ENCODE results near the gene LAGE3. TPM values are rescaled to one million over a fixed set of nuclear protein-coding genes. Genes with fewer than 3 reads are reported as not detected.
A peak's percentile ranks its signal among the peaks of the same experiment; 100 is the strongest.

The LAGE3 gene
- total RNA-seq, 1 donor from 2014 or later = 20.0 TPM

DNA sequence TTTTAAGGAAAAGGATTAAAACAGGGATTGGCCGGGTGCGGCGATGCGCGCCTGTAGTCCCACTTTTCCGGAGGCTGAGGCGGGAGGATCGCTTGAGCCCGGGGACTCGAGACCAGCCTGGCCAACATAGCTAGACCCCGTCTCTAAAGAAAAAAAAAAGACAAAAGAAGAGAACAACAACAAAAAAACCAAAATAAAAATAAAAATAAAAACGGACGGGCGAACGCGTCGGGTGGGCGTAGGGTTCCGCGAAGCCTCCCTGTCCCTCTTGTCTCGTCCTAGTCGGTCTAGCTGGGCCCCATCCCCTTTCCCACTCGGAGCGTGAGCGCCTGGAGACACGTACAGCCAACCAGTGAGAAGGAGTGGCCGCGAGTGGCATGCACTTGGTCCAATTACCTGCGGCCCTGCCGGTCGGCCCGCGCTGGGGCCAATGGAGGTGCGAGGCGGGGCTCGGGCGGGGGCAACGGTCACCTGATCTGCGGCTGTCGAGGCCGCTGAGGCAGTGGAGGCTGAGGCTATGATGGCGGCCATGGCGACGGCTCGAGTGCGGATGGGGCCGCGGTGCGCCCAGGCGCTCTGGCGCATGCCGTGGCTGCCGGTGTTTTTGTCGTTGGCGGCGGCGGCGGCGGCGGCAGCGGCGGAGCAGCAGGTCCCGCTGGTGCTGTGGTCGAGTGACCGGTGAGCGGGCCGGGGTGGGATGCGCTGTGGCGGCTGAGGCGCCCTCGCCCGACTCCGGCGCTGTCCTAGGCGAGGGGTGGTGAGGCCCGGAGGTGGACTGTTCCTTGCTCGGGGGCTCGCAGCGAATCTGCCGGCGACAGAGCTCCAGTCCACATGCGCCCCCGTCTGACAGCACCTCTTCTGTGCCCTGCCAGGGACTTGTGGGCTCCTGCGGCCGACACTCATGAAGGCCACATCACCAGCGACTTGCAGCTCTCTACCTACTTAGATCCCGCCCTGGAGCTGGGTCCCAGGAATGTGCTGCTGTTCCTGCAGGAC is 50.6 kb downstream of the LAGE3 start, which contains the start of gene ATP6AP1:
TSS of gene ATP6AP1 (plus strand) at position 502 of the 996 bp plus-strand sequence. CDS start at position 518, 16 bp downstream.
- Mint-ChIP-seq H3K27ac (ENCODE audit: unreplicated experiment) (peak within 1 kb of the TSS; percentile 47), H3K4me3 (ENCODE audit: unreplicated experiment) (peak within 1 kb of the TSS; percentile 82), H3K36me3 (ENCODE audit: low read depth, unreplicated experiment) (no peaks in the 10 kb centered on the region), H3K27me3 (ENCODE audit: low read depth, unreplicated experiment) (no peaks in the 10 kb centered on the region), H3K9me3 (ENCODE audit: unreplicated experiment) (no peaks in the 10 kb centered on the region), H3K4me1 (ENCODE audit: low read depth, unreplicated experiment) (peaks cover 16% of the 10 kb centered on the region)
- FAIRE-seq = no peak
- Histone ChIP-seq H3K27me3 (ENCODE audit: insufficient read depth, low read length) (no peaks in the 10 kb centered on the region), H3K27ac (ENCODE audit: low read depth, low read length) (peak within 1 kb of the TSS; percentile 19), H2AFZ (ENCODE audit: low read depth, low read length) (peak within 1 kb of the TSS; percentile 56), H3K4me1 (ENCODE audit: insufficient read depth, low read length) (no peaks in the 10 kb centered on the region), H3K79me2 (ENCODE audit: insufficient read depth, low read length) (peaks cover 29% of the 10 kb centered on the region), H3K9ac (ENCODE audit: low read length) (peak within 1 kb of the TSS; percentile 67), H3K4me3 (ENCODE audit: insufficient read depth, low read depth, low read length) (peak within 1 kb of the TSS; percentile 66), H3K9me3 (ENCODE audit: insufficient read depth, low read depth, low read length) (no peaks in the 10 kb centered on the region), H3K36me3 (ENCODE audit: insufficient read depth, low read length) (no peaks in the 10 kb centered on the region), H3K4me2 (ENCODE audit: low read length) (peak within 1 kb of the TSS; percentile 86), H4K20me1 (ENCODE audit: insufficient read depth, low read length) (peaks cover 21% of the 10 kb centered on the region)
- TF ChIP-seq EZH2 (IDR thresholded peaks at IDR 0.05; ENCODE audit: insufficient read depth, low read length) = no peak
- TF ChIP-seq CTCF (IDR thresholded peaks at IDR 0.05; ENCODE audit: insufficient read depth, low read depth, low read length) = no peak
- DNase-seq (ENCODE audit: low read depth) = peak; percentile 92

Small RNA genes lying within 50 kb of the gene (microRNA-seq; reads per million reads assigned to microRNA genes)
- 6.8 reads per million, percentile 28 among the genes with 10 or more reads in this experiment for gene MIR6858

Other genes starting within 250 kb of the LAGE3 start
- gene OPN1MW3, start 221.7 kb downstream of the LAGE3 start, total RNA-seq = not detected in 2 replicates
- gene TEX28, start 184.2 kb downstream of the LAGE3 start, total RNA-seq = not detected in 2 replicates
- gene TKTL1, start 183.5 kb downstream of the LAGE3 start, total RNA-seq = not detected in 2 replicates
- 2,809 and 2,978 TPM in 2 replicates for gene FLNA, start 104.6 kb downstream of the LAGE3 start, total RNA-seq
- 75.6 and 75.7 TPM in 2 replicates for gene EMD, start 100.0 kb downstream of the LAGE3 start, total RNA-seq
- 1,848 and 1,967 TPM in 2 replicates for gene RPL10, start 80.9 kb downstream of the LAGE3 start, total RNA-seq
- 35.1 and 39.1 TPM in 2 replicates for gene DNASE1L1, start 70.0 kb downstream of the LAGE3 start, total RNA-seq
- gene TAFAZZIN, start 67.7 kb downstream of the LAGE3 start, total RNA-seq = 16.6 and 20.7 TPM in 2 replicates
- gene ATP6AP1, start 50.6 kb downstream of the LAGE3 start, total RNA-seq = 153 and 175 TPM in 2 replicates
- 137 and 143 TPM in 2 replicates for gene GDI1, start 42.1 kb downstream of the LAGE3 start, total RNA-seq
- gene FAM50A, start 35.1 kb downstream of the LAGE3 start, total RNA-seq = 88.0 and 100.0 TPM in 2 replicates
- gene PLXNA3, start 21.0 kb downstream of the LAGE3 start, total RNA-seq = 117 and 149 TPM in 2 replicates
- gene UBL4A, start 7.3 kb upstream of the LAGE3 start, total RNA-seq = 25.8 and 26.2 TPM in 2 replicates
- gene SLC10A3, start 11.3 kb upstream of the LAGE3 start, total RNA-seq = 24.4 and 27.3 TPM in 2 replicates
- 20.9 and 26.1 TPM in 2 replicates for gene FAM3A, start 37.0 kb upstream of the LAGE3 start, total RNA-seq
- 54.1 and 62.8 TPM in 2 replicates for gene G6PD, start 67.6 kb upstream of the LAGE3 start, total RNA-seq
- 21.4 and 22.3 TPM in 2 replicates for gene IKBKG, start 68.3 kb upstream of the LAGE3 start, total RNA-seq
- gene CTAG1A, start 105.9 kb upstream of the LAGE3 start, total RNA-seq = not detected in 2 replicates
- not detected in 2 replicates for gene CTAG1B, start 140.0 kb upstream of the LAGE3 start, total RNA-seq
- gene CTAG2, start 174.3 kb upstream of the LAGE3 start, total RNA-seq = not detected in 2 replicates